Heart left ventricle (tissue), 13 donors: ENCODE results near the gene SMAD5.

Experiments
- CTCF ChIP-seq, 12 donors: fragments of 200-600 bp; sonication (generic) in 4 of 12; IDR thresholded peaks; one replicate each; pipeline versions ENCODE4 v1.5.0 to v1.8.0; 2018 to 2022; ENCODE audit warnings: antibody characterized with exemption in 12 of 12, mild to moderate bottlenecking in 5 of 12
- POLR2A ChIP-seq, 2 donors: fragments of 450-650 bp; IDR thresholded peaks; one replicate each; pipeline ENCODE4 v1.6.1; 2017; ENCODE audit warnings: antibody characterized with exemption in 2 of 2, mild to moderate bottlenecking in 2 of 2, moderate library complexity in 2 of 2
- donor health status: ischemic (EF 13 %, LVEDD 7.1; RV severe dilation, severe dysfunction).
- donor health status: DM: no; HTN: yes; CAD: no.
- donor health status: DM: no; HTN: no; CAD: no.
- donor health status: ischemic (EF 25% LVEDD 6.9; RV normal size, moderate dysfunction).
- donor health status: ischemic (EF 25% LVEDD 5.7; RV mildly dilated, moderate dysfunction).
- donor health status: ischemic (EF 35%, LVEDD 5.7; RV mildly dilated, moderate dysfunction).
- donor health status: nonischemic (EF 11% LVEDD 7.7; RV severe dilation, severe dysfunction).
- donor health status: DM: yes; HTN: yes; CAD: no.
- donor health status: PGD.
- donor health status: ischemic (EF 29% LVEDD 5.4; RV normal size, mild dysfunction).
- donor health status: nonischemic (EF 23%, LVEDD 6.1; RV moderate dilation, normal function).

DNA sequence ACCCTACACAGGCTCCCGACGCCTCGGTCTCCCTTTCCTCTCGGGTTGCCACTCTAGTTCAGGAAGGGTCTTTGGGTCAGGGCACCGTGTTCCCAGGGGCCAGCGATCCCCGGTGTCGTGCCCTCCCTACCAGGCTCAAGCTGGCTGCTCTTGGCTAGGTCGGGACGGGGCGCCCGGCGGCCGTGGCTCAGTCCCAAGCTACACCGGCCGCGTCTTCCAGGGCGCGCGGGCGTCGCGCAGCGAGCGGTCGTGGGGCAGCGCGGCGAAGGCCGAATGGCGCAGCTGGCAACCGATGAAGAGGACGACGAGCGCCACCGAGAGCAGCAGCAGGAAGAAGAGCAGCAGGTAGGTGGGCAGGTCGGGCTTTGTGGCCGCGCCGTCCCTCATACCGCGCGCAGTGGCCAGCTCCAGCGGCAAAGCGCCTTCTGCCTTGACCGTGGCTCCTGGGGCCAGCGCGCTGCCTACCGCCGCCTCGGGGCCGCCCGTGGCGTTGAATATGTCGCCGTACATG is 59.4 kb downstream of the SMAD5 start:
- TF ChIP-seq CTCF (IDR thresholded peaks at IDR 0.05) (no peak), POLR2A (IDR thresholded peaks at IDR 0.05) (no peak)
